Peyer's patch (tissue), 4 donors: ENCODE data around the gene RHCE. TPM values are rescaled to one million over a fixed set of nuclear protein-coding genes. Genes with fewer than 3 reads are reported as not detected.
A peak's percentile ranks its signal among the peaks of the same experiment; 100 is the strongest.
"Not testable (repeated sequence)": the region's sequence is repeated elsewhere in the genome, so short reads cannot be mapped to it uniquely, and the experiment has no call there.

ENCODE experiments used
- DNase-seq, 3 donors: peaks; one replicate each; pipeline ENCODE4 v3.0.0-alpha.2; 2017 to 2019
- H3K27ac ChIP-seq, 4 donors: fragments of 200-600 bp; sonication (generic); one replicate each; pipeline ENCODE4 v1.5.1; 2016 to 2019
- H3K27me3 ChIP-seq, 2 donors: fragments of 200-600 bp; sonication (generic); one replicate each; pipeline ENCODE4 v1.5.1; 2019
- H3K36me3 ChIP-seq, 3 donors: fragments of 200-600 bp; sonication (generic); one replicate each; pipeline ENCODE4 v1.5.1; 2016 to 2019
- H3K4me1 ChIP-seq, 4 donors: fragments of 200-600 bp; sonication (generic); one replicate each; pipeline ENCODE4 v1.5.1; 2016 to 2019
- H3K4me3 ChIP-seq, 4 donors: fragments of 200-600 bp; sonication (generic); 1 replicate in 3 of 4; 2 replicates in 1 of 4; pipeline ENCODE4 v1.5.1; 2016 to 2019; ENCODE audit warnings: mild to moderate bottlenecking in 1 of 4
- H3K9me3 ChIP-seq, 4 donors: fragments of 200-600 bp; sonication (generic); one replicate each; pipeline ENCODE4 v1.5.1; 2016 to 2019; ENCODE audit warnings: mild to moderate bottlenecking in 1 of 4
- CTCF ChIP-seq, 6 experiments: fragments of 450-650 bp in 4 of 6; fragments of 200-600 bp in 2 of 6; sonication (generic) in 1 of 6; IDR thresholded peaks; one replicate each; pipeline ENCODE4 v1.5.1; 2017 to 2019; ENCODE audit warnings: antibody characterized with exemption in 6 of 6, mild to moderate bottlenecking in 3 of 6, moderate library complexity in 1 of 6
- POLR2A ChIP-seq, 2 donors: fragments of 450-650 bp; IDR thresholded peaks; one replicate each; pipeline ENCODE4 v1.5.1; 2017; ENCODE audit warnings: antibody characterized with exemption in 2 of 2, mild to moderate bottlenecking in 2 of 2, moderate library complexity in 2 of 2
- total RNA-seq, 4 donors: library from RNA; depleted of rRNA; stranded (reverse); fragments of >200 nt; gene quantifications; one replicate each; pipeline ENCODE4 v1.1.0, GENCODE V29; 2016

RHCE gene
- total RNA-seq, 4 donors from 2014 or later, result 0.70 TPM; not detected in 3

GRCh38 chr1:25369241-25369640 is 51.4 kb downstream of the RHCE start:
- no peaks in the 10 kb centered on the region for H3K36me3 ChIP-seq
- H3K4me3 ChIP-seq, result no peak overlapping the region
- H3K27ac ChIP-seq, result no peak overlapping the region
- H3K4me1 ChIP-seq, result no peaks in the 10 kb centered on the region
- no peak for DNase-seq
- H3K9me3 ChIP-seq, result no peaks in the 10 kb centered on the region
- no peak for TF ChIP-seq POLR2A (IDR thresholded peaks at IDR 0.05)
- TF ChIP-seq CTCF (IDR thresholded peaks at IDR 0.05), result no peak
- no peaks in the 10 kb centered on the region for H3K27me3 ChIP-seq

GRCh38 chr1:25362634-25363559 is 57.7 kb downstream of the RHCE start:
- peaks cover 0 to 42% (median 0%) of the 10 kb centered on the region in 3 donors for H3K36me3 ChIP-seq
- not testable (repeated sequence) for DNase-seq, H3K4me3 ChIP-seq, H3K27me3 ChIP-seq, H3K9me3 ChIP-seq, H3K27ac ChIP-seq, H3K4me1 ChIP-seq

- no peak overlapping the region for H3K4me3 ChIP-seq
- no peaks in the 10 kb centered on the region for H3K9me3 ChIP-seq
- TF ChIP-seq CTCF (IDR thresholded peaks at IDR 0.05) (no peak), POLR2A (IDR thresholded peaks at IDR 0.05) (no peak)
- peaks cover 0 to 52% (median 0%) of the 10 kb centered on the region in 3 donors for H3K36me3 ChIP-seq
- H3K4me1 ChIP-seq, result no peaks in the 10 kb centered on the region
- H3K27ac ChIP-seq, result peak overlapping the region in 1 of 4 donors; percentile 37
- H3K27me3 ChIP-seq, result no peaks in the 10 kb centered on the region
- no peak for DNase-seq
Observed at GRCh38 chr1:25361901-25362300, 58.7 kb downstream of the RHCE start.

GRCh38 chr1:25360596-25361581 is 59.7 kb downstream of the RHCE start:
- peak overlapping the region in 2 of 4 donors; percentile 18 to 37 for H3K27ac ChIP-seq
- no peaks in the 10 kb centered on the region for H3K9me3 ChIP-seq
- peaks cover 0 to 58% (median 0%) of the 10 kb centered on the region in 3 donors for H3K36me3 ChIP-seq
- H3K27me3 ChIP-seq, result no peaks in the 10 kb centered on the region
- TF ChIP-seq POLR2A (IDR thresholded peaks at IDR 0.05) (no peak), CTCF (IDR thresholded peaks at IDR 0.05) (no peak)
- H3K4me1 ChIP-seq, result peaks cover 0 to 6% (median 0%) of the 10 kb centered on the region in 4 donors
- no peak overlapping the region for H3K4me3 ChIP-seq
- no peak for DNase-seq

GRCh38 chr1:25356848-25357247 is 63.8 kb downstream of the RHCE start:
- no peak overlapping the region for H3K27ac ChIP-seq
- no peak for DNase-seq
- H3K4me1 ChIP-seq, result peaks cover 0 to 6% (median 0%) of the 10 kb centered on the region in 4 donors
- no peak for TF ChIP-seq POLR2A (IDR thresholded peaks at IDR 0.05)
- no peak for TF ChIP-seq CTCF (IDR thresholded peaks at IDR 0.05)
- H3K36me3 ChIP-seq, result peaks cover 0 to 94% (median 0%) of the 10 kb centered on the region in 3 donors
- H3K27me3 ChIP-seq, result no peaks in the 10 kb centered on the region
- H3K9me3 ChIP-seq, result no peaks in the 10 kb centered on the region
- H3K4me3 ChIP-seq, result no peak overlapping the region
